K562 (cell line): ENCODE results near the gene CAPN7. TPM values are rescaled to one million over a fixed set of nuclear protein-coding genes. Genes with fewer than 3 reads are reported as not detected.

ENCODE experiments used
- ATF1 ChIP-seq, 2 experiments: fragments of 450-650 bp in 1 of 2; IDR thresholded peaks; 2 replicates each; pipeline ENCODE4 v1.6.1; 2016; ENCODE audit warnings: missing compliant biosample characterization in 1 of 2, missing genetic modification characterization in 1 of 2
- ATF7 ChIP-seq: fragments of 450-650 bp; IDR thresholded peaks from 2 replicates; pipeline ENCODE4 v1.7.1; 2014; ENCODE audit warnings: mild to moderate bottlenecking, moderate library complexity
- CTBP1 ChIP-seq: fragments of 450-650 bp; IDR thresholded peaks from 2 replicates; pipeline ENCODE4 v1.6.1; 2016; ENCODE audit warnings: borderline replicate concordance
- DMBX1 ChIP-seq: fragments of 250-450 bp; sonication (Bioruptor Pico); IDR thresholded peaks from 2 replicates; pipeline ENCODE4 v1.8.0; 2022; ENCODE audit warnings: inconsistent platforms, mild to moderate bottlenecking, moderate library complexity, borderline replicate concordance
- FIP1L1 ChIP-seq: fragments of 200-400 bp; formaldehyde crosslinking; IDR thresholded peaks from 2 replicates; pipeline ENCODE4 v1.6.1; 2018; ENCODE audit warnings: mild to moderate bottlenecking, low read depth, low read length; ENCODE audit not compliant: poor library complexity, severe bottlenecking
- FOXP1 ChIP-seq: sonication (generic); formaldehyde crosslinking; IDR thresholded peaks from 2 replicates; pipeline ENCODE4 v1.8.0; 2022; ENCODE audit warnings: mild to moderate bottlenecking, missing genetic modification reagents
- MAZ ChIP-seq, 2 experiments: fragments of 450-650 bp in 1 of 2; sonication (generic) in 1 of 2; formaldehyde crosslinking; IDR thresholded peaks in 1 of 2; conservative IDR thresholded peaks in 1 of 2; 2 replicates each; pipeline versions ENCODE4 v1.4.0 to v1.5.0; 2020; ENCODE audit warnings: mild to moderate bottlenecking in 1 of 2, missing genetic modification reagents in 1 of 2
- NFXL1 ChIP-seq: fragments of 450-650 bp; formaldehyde crosslinking; IDR thresholded peaks from 2 replicates; pipeline ENCODE4 v1.4.0; 2021; ENCODE audit warnings: mild to moderate bottlenecking
- NR2C1 ChIP-seq, 2 experiments: fragments of 450-650 bp; IDR thresholded peaks; 2 replicates each; pipeline ENCODE4 v1.6.1; 2017; ENCODE audit warnings: mild to moderate bottlenecking in 2 of 2, antibody characterized with exemption in 1 of 2, inconsistent platforms in 1 of 2, missing compliant biosample characterization in 1 of 2, missing genetic modification characterization in 1 of 2
- RAD21 ChIP-seq, 2 experiments: fragments of 250-450 bp in 1 of 2; fragments of 450-650 bp in 1 of 2; sonication (Bioruptor Pico) in 1 of 2; formaldehyde crosslinking in 1 of 2; IDR thresholded peaks in 1 of 2; conservative IDR thresholded peaks in 1 of 2; 2 replicates each; pipeline versions ENCODE4 v1.4.0 to v1.8.0; 2020 to 2022; ENCODE audit warnings: mild to moderate bottlenecking in 2 of 2, moderate library complexity in 1 of 2
- RBM17 ChIP-seq: fragments of 200-400 bp; formaldehyde crosslinking; IDR thresholded peaks from 2 replicates; pipeline ENCODE4 v1.6.1; 2017; ENCODE audit warnings: low read depth, mild to moderate bottlenecking, low read length, borderline replicate concordance
- RBM34 ChIP-seq: fragments of 200-400 bp; formaldehyde crosslinking; IDR thresholded peaks from 2 replicates; pipeline ENCODE4 v1.6.1; 2018; ENCODE audit warnings: low read length, borderline replicate concordance; ENCODE audit not compliant: insufficient read depth
- SOX6 ChIP-seq: fragments of 450-650 bp; IDR thresholded peaks from 2 replicates; pipeline ENCODE4 v1.6.1; 2014; ENCODE audit warnings: mild to moderate bottlenecking
- STAT6 ChIP-seq: sonication (generic); formaldehyde crosslinking; IDR thresholded peaks from 2 replicates; pipeline ENCODE4 v1.8.1; 2023; ENCODE audit warnings: mild to moderate bottlenecking, missing genetic modification reagents
- VEZF1 ChIP-seq: fragments of 200-800 bp; sonication (Bioruptor generic); IDR thresholded peaks from 2 replicates; pipeline ENCODE4 v1.6.1; 2017; ENCODE audit warnings: missing genetic modification characterization, missing compliant biosample characterization
- ZBTB17 ChIP-seq: fragments of 450-650 bp; formaldehyde crosslinking; IDR thresholded peaks from 2 replicates; pipeline ENCODE4 v1.4.0; 2020; ENCODE audit warnings: mild to moderate bottlenecking
- ZNF23 ChIP-seq: fragments of 250-450 bp; sonication (Bioruptor Pico); IDR thresholded peaks from 2 replicates; pipeline ENCODE4 v1.4.0; 2020; ENCODE audit warnings: mild to moderate bottlenecking
- ZNF280B ChIP-seq: fragments of 250-450 bp; sonication (Bioruptor Pico); IDR thresholded peaks from 2 replicates; pipeline ENCODE4 v1.5.1; 2021; ENCODE audit warnings: mild to moderate bottlenecking
- ZNF507 ChIP-seq: conservative IDR thresholded peaks from 2 replicates; pipeline ENCODE4 v1.6.1; 2017; ENCODE audit warnings: missing genetic modification characterization, missing compliant biosample characterization
- ZNF512 ChIP-seq: IDR thresholded peaks from 2 replicates; pipeline ENCODE4 v1.6.1; 2016; ENCODE audit warnings: missing genetic modification characterization, missing compliant biosample characterization
- polyA plus RNA-seq, 8 experiments: library from polyadenylated mRNA; depleted of rRNA in 4 of 8; stranded (reverse) in 5 of 8; unstranded in 3 of 8; fragments of >200 nt; fragmentation: Nextera tagmentation in 2 of 8; fragmentation: Illumina TruSeq in 1 of 8; extraction: Ambion mirVana in 2 of 8; extraction: Trizol in 1 of 8; gene quantifications; 2 replicates each; pipeline versions ENCODE4 v1.2.1 to v1.2.3, GENCODE V29; 2011 to 2014; ENCODE audit warnings: inconsistent platforms in 1 of 8, missing spikeins in 1 of 8
- total RNA-seq, 7 experiments: library from RNA; depleted of rRNA in 6 of 7; stranded (reverse); fragments of >200 nt in 6 of 7; fragmentation: Illumina TruSeq in 2 of 7; extraction: Trizol in 2 of 7; gene quantifications; 2 replicates each; pipeline versions ENCODE4 v1.2.1 to v1.2.3, GENCODE V29; 2011 to 2021; ENCODE audit warnings: low replicate concordance in 1 of 7

Gene CAPN7
- total and polyA plus RNA-seq, 9 of the 15 experiments (the other 6 are each of a cell fraction or from before 2014, with no cell fraction given), result 6.5 to 42.7 (median 32.7) TPM

- no peak for TF ChIP-seq STAT6 (CRISPR knock-in tag)
- no peak for TF ChIP-seq ZNF507 (tag)
- no peak for TF ChIP-seq NFXL1 (CRISPR knock-in tag)
- peak; percentile 100 for TF ChIP-seq RAD21 (CRISPR knock-in tag; conservative IDR thresholded peaks at IDR 0.05 in 1 of 2, IDR thresholded peaks at IDR 0.05 in 1 of 2)
- no peak for TF ChIP-seq RBM34
- no peak for TF ChIP-seq VEZF1 (CRISPR knock-in tag)
- TF ChIP-seq MAZ (CRISPR knock-in tag; conservative IDR thresholded peaks at IDR 0.05 in 1 of 2, IDR thresholded peaks at IDR 0.05 in 1 of 2), result peak in 1 of 2 experiments; percentile 54; a peak in 2 of 4 replicates
- no peak for TF ChIP-seq FOXP1 (CRISPR knock-in tag)
- no peak for TF ChIP-seq DMBX1 (CRISPR knock-in tag)
- TF ChIP-seq ZNF23 (CRISPR knock-in tag), result no peak
- TF ChIP-seq NR2C1 (IDR thresholded peaks at IDR 0.05), result peak; percentile 57
- peak; percentile 62; the same call in 1 of the 2 replicates for TF ChIP-seq NR2C1 (tag; IDR thresholded peaks at IDR 0.05)
- no peak for TF ChIP-seq ZNF512 (tag)
- no peak for TF ChIP-seq ZBTB17
- no peak for TF ChIP-seq ATF1 (CRISPR knock-in tag; IDR thresholded peaks at IDR 0.05)
- TF ChIP-seq ATF1 (tag; IDR thresholded peaks at IDR 0.05), result peak; percentile 42
- 0 out of 2 replicates have a peak, but pooled peaks have one; percentile 35 for TF ChIP-seq SOX6
- no peak for TF ChIP-seq CTBP1
- no peak for TF ChIP-seq FIP1L1
- no peak for TF ChIP-seq RBM17
- 0 out of 2 replicates have a peak, but pooled peaks have one; percentile 36 for TF ChIP-seq ATF7
- no peak for TF ChIP-seq ZNF280B
These were observed 62.1 kb downstream of the CAPN7 start (continued) for GRCh38 chr3:15268033-15268631.
